ENCODE results near the gene MYOM1.
A peak's percentile ranks its signal among the peaks of the same experiment; 100 is the strongest.
"Not testable (repeated sequence)": the region's sequence is repeated elsewhere in the genome, so short reads cannot be mapped to it uniquely, and the experiment has no call there.

MYOM1 gene

DNA sequence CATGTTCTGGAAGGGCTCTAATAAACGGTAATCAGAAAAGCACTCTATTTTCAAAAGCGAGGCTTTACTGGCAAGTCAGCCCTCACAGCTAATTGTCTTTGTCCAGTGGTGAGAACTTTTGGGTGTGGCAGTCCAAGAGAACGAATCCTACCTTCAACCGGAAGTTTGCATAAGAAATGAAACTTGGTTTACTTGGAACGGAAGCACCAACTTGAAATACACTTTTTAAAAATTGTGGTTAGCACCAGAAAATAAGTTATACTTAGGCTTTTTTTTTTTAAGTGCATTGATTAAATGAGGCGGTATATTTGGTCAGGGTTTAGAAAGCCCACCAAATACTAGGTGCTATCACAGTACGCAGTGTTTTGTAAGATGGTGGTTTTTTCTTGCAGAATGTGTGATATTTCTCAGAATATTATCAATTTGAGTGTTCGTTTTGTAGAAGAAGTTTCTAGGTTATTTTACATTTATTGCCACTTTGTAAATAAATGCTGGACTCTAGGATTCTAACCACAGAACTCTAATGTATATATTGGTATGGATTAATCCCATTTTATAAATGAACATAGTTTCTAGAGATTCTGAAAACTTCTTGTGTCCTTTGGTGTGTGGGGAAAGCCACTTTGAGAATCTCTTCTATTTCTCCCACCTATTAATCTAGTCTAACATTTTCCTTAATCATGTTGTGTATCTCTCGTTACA lies 29.0 kb upstream of the MYOM1 start:
- DNase-seq (ENCODE audit: low read depth) = no peak

DNA sequence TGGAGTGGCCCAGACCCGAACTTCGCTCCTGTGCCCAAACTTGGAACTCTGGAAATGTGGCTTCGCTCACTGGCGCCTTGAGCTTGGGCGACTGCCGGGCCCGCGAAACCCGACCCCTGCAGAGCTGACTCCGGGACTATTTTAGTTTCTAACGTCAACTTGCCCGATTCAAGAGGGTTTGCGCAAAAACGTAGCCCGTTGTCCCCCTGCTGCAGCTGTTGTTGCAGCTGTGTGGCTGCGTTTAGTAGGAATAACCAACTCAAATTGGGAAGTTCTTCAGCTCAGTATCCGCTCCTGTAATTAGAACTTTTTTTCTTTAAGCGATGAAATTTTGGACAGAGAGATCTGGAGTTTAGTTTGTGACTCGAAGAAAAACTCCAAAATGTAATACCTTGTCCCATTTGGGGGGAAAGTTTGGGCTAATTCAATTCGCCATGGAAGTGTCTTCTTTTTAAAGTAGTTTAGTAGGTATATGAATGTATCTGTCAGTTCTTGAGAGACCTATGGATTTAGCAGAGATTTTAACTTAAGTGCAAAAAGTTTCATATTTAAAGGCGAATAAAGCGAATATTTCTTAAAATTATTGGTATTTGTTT lies 28.4 kb upstream of the MYOM1 start:
- DNase-seq (ENCODE audit: low read depth) = no peak

DNA sequence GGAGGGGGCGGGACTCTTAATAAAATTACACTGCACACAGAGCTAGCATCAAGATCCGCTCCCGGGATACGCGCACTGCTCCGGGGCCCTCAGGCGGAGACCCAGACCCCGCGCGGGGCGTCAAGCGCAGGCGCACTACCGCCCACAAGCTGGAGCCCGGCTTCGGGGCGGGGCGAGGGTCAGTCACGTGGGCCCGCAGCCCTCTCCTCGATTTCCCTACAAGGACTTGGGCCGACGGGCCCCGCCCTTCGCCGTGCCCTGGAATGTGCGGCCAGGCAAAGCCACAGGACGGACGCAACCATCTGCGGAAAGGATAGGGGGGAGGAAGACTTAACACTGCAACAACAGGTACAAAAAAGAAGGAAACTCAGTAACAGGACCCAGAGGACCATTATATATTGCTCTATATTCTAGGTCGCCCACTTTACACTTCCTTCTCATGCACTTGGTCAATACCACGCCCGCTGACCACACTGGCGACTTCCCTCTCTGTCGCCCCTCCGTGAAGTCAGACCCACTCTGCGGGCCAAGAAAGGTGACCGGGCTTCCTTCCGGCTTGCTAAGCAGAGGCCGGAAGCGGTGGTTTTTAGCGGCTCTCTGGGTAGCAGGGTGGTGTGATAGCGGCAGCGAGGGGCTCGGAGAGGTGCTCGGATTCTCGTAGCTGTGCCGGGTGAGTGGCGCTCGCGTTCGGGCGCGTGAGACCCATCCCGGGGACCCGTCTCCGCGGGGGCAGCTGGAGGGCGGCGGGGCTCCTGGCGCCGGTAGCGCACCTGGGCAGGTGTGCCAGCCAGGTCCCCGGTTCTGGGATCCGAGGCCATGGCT lies 27.7 kb upstream of the MYOM1 start, which contains the start of gene MYL12A:
MYL12A (plus strand) TSS at position 562 of the 822 bp plus-strand sequence. CDS start 5,447 bp downstream, outside the sequence.
- DNase-seq (ENCODE audit: low read depth) = peak; percentile 82

DNA sequence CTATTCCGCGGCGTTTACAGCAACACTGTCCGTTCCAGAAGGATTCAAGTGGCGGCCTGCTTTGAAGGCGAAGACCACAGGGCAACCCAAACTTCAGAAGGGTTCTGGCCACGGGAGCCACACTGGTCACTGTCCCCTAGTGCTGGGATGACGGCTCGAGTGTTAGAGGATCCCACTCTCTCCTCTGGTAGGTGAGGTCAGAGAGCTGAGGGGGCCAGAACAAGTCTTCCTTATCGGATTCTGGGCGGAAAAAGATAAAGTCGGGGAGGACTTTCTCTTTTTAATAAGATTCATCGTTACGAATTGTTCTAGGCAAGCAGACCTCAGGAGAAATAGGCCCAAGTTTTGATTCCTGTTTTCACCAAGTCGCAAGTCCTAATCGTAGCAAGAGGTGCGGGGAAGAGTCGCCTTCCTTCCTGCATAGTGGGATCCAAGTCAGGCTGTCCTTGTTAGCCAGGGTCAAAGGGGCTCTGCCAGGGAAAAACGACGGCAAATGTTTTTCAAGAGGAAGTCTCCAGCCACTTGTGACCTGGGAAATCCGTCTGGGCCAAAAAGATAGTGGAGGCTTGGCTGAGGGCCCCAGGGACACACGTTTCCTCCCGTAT lies 27.0 kb upstream of the MYOM1 start:
- no peak for DNase-seq (ENCODE audit: low read depth)

DNA sequence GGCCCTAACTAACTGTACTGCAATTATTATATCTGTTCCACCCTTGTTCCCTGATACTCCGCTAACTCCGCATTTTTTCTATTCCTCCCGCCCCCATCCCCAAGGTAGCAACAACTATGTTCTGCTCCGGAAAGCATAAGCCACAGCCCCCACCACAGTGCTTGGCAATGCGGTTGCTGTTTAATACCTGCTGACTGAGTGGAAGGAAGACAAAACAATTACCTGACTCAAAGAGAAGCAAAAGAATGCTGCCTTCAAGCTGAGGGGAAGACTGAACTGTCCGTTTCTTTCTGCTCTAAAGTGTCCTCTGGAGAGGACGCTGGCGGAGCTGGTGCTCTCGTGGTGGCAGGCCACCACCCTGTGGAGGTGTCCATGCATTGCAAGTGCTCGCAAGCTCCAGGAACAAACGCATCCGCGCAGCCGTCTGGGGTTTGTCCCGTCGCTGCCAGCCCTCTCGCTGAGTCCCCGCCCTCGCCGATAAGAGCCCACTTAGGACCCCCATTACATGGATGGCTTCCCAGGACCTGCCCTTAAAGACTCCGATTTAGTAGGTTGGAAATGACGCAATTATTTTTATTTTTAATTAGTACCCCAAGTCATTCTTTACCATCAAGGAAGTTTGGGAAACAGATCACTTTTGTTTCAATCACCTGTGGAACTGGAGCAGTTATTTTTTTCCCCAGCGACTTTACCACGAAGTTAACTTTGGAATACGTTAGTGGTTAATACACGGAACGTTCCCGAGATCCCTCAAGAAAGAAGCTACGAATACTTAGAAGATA lies 26.3 kb upstream of the MYOM1 start:
- peak; percentile 52 for DNase-seq (ENCODE audit: low read depth)

DNA sequence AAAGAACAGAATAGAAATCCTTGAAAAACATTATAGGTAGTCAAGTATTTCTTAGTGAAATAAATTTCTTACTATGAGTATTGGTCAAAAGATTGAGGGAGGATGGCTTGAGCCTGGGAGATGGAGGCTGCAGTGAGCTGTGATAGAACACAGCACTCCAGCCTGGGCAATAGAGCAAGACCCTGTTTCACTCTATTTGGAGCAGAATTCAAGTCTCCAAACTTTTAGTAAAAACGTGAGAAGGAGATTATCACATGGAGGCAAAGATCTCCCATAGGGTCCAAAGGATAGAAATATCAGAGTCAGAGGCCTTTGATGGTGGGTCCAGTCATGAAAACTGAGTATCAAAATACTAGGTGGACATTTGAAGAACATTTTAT lies 25.4 kb upstream of the MYOM1 start:
- no peak for DNase-seq (ENCODE audit: low read depth)

DNA sequence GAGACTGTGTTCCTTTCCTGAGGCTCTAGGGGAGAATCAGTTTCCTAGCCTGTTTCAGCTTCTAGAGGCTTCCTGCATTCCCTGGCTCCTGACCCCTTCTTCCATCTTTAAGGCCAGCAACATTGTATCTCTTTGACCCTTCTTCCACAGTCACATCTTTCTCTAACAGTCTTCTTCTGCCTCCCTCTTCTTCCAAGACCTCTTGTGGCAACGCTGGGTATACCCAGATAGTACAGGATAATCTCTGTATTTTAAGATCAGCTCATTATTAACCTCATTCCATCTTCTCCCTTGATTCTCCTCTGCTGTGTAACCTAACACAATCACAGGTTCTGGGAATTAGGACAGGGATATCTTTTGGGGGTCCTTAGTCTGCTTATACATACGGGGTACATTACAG lies 19.0 kb upstream of the MYOM1 start:
- DNase-seq (ENCODE audit: low read depth) = no peak

DNA sequence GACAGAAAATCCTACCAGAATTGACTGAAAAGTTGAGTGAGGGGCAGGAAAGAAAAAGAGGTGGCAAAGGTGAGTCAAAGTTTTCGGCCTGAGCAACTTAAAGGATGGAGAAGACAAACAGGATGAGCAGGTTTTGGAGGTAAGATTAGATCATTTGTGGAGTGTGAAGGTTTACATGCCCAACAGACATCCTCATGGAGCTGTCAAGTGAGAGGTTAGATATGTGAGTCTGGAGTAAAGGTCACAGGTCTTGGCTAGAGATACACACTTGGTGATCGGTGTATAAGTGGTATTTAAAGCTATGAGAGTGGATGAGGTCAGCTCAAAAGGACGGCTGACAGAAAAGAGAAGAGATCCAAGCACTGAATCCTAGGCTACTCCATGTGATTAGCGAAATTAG lies 16.7 kb upstream of the MYOM1 start:
- DNase-seq (ENCODE audit: low read depth) = no peak

DNA sequence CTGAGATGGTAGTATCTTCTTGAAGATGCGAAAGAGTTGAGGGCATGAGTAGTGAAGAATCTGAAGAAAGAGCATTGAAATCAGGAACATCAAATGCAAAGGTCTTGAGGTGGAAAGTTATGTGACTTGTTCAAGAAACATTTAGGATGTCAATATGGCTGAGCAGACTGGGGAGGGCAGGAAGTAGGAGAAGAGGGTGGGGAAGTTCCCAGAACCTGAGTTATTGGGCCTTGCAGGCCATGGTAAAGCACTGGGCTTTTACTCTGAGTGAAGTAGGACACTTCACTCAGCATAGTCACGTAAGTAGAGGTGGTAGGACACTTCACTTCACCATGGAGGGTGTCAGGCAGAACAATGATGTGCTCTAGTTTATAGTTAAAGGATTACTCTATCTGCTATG lies 16.1 kb upstream of the MYOM1 start:
- DNase-seq (ENCODE audit: low read depth) = no peak

DNA sequence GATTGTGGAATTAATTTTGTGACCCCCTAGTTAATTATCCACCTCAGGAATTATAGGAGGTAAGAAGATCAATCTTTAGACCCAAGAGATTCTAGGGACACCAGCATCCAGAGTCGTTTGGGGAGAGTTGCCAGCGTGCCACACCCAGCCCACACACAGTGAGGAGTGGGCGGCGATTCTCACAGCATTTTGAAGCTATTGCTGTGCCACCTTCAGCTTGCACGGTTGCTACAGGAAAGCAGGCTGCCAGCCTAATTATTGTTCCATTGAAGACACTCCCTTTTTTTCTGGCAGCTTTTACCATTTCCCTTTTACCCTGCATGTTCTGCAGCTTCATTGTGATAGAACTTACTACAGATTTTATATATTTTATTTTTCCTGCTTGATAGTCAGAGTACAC lies 14.7 kb upstream of the MYOM1 start:
- DNase-seq (ENCODE audit: low read depth) = no peak

DNA sequence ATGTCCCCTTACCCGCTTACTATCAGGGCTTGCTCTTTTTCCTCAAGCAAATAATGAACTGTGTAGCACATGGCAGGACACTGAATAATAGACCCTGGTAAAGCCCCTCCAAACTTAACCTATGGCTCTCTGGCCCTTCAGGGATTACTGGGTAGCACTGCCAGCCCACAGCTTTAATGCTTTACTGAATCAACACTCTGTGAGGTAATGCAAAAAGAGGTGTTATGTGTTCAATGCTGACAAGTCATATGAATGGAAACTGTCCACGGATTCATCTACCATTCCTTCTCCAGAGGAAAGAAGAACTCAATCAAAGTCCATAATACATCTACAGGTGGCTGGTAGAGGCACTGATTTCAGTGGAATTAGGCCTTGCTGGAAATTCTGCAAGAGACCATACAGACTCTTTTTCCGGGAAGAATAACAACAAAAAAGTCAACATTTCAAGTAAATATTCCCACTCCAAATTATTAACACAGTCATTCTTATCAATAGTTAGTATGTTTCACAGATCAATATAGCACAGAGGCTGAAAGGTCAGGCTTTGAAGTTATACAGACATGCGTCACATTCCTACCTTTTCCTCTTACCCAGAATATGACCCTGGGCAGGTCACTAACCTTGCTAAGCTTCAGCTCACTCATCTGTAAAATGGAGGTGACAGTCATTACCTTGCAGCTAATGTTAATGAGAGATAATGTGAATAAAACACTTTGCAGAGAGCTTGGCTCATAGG lies 13.8 kb upstream of the MYOM1 start:
- no peak for DNase-seq (ENCODE audit: low read depth)

DNA sequence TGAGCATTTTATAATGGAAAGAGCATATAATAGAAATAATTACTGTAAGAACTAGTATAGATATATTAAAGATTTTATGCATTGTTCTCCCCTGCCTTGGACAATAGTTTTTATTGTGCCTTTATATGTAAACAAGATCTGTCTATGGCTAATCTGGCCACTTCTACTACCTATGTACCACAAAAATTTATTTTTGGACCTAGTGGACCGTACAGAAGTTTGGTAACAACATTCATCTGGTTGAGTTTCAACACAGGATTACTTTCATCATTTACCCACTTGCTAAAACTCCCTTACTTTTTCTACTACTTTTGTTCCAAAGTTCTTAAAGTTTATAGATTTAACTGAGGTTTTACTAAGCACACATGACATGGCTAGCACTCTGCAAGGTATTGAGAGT lies 13.2 kb upstream of the MYOM1 start:
- DNase-seq (ENCODE audit: low read depth) = no peak

DNA sequence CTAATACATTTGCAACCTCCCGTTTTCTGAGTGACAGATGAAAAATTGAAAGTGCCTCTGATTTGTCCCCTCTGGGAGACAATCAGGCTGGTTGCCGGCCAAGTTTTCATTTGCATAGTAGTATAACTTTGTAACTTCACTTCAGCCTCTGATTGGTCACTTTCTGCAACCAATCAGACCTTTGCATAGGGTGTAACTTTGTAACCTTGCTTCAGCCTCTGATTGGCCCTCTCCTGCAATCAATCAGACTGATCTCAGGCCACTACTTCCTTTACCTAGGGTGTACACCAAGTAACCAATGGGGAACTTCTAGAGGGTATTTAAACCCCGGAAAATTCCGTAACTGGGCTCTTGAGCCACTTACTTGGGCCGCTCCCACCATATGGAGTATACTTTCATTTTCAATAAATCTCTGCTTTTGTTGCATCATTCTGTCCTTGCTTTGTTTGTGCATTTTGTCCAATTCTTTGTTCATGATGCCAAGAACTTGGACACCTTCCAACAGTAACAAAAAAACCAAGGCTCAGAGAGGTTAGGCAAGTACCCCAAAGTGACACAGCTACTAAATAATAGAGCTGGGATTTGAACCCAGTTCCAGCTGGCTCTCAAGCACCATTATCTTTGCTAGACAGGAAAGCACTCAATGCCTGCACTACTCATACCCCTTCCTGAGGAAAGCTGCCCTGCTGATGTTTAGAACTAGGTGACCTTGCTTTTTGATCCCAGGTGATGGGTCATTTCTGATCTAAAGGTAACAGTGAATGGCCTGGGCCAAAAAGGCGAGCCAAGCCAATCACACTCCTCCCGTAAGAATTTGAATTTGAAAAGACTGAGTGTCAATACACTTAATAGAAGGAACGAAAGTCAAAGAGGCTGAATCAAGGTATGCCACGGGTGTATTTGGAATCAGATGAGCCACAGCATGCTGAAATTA lies 10.9 kb upstream of the MYOM1 start:
- DNase-seq (ENCODE audit: low read depth) = no peak

DNA sequence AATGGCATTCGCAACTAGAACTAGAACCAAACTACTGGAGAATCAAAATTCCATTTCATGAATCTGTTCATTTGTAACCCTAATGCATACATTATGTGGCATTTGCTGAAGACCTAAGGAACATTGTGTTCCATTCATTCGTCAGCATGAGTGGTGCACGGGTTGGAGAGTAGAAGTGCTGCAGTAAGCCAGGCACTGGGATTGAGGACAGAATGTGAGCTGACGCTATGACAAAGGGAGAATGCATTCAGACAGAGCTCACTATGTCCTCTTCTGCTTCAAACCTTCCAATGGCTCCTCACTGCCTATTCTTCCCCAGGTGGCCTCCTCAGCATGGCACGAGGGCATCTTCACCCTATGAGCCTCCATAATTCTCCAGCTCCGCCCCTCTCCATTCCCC lies 6.3 kb upstream of the MYOM1 start:
- no peak for DNase-seq (ENCODE audit: low read depth)

DNA sequence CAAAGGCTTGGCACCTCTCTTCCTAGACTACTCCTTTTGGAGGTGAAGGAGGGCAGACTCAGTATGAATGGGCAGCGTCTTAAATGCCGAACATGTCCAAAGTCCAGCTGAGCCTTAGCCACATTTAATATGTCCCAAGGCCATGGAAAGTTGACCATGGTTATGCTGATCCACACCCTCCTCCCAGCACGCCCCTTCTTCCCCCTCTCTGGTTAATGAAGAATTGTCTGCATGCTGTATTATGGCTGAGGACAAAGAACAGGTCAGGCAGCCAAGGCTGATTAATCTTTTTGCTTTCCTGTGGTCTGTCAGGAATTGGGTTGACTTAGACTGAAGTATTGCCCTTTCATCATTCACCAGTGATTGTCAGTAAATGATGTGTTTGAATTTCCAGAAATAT lies 5.8 kb upstream of the MYOM1 start:
- DNase-seq (ENCODE audit: low read depth) = no peak

DNA sequence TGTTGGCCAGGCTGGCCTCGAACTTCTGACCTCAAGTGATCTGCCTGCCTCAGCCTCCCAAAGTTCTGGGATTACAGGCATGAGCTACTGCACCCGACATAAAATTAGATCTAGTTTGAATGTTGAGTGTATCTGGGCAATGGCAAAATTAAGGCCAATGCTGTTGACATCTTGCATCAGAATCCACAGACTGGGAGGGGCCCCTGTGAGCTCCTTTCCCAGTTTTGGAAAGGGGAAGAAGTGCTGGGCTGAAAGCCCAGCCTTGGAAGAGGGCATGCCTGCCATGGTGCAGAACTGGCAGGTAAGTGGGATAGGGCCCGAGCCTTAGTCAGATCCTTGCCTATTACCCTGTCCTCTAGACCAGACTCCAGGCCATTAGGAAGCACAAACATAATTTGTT lies 4.5 kb upstream of the MYOM1 start:
- no peak for DNase-seq (ENCODE audit: low read depth)

DNA sequence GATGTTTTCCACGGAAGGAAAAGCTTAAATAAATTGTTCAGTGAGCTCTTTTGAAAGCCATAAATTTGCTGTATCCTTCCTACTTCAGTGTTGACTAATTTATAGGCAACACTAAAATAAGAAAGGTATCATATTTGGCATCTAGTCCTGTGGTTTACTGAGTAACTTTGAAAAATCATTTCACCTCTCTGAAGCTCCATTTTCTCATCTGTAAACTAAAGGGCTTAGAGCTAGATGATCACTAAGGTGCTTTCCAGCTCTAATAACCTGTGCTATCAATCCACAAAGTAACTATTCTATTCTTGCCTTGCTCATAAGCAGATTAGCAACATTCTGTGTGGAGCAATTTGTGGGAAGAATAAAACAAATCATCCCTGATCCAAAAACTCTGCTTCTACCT lies 3.6 kb upstream of the MYOM1 start:
- DNase-seq (ENCODE audit: low read depth) = no peak

DNA sequence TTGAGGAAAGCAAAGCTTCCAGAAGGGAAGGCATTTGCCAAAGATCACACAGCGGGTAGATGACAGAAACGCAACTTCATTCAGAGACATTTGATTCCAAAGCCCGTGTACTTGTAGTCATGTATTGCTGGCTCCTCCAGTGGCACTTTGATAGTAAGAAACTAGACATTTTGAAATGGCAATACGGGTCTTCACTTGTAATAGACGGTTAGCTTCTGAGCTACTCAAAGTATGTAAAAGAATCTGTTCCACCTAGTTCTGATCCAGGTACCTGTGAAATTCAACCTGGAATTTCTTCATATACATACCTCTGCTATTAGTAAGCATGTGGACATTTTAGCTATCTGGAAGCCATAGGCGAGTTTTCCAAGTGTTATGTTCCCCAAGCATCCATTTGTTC lies 1.7 kb upstream of the MYOM1 start:
- no peak for DNase-seq (ENCODE audit: low read depth)

DNA sequence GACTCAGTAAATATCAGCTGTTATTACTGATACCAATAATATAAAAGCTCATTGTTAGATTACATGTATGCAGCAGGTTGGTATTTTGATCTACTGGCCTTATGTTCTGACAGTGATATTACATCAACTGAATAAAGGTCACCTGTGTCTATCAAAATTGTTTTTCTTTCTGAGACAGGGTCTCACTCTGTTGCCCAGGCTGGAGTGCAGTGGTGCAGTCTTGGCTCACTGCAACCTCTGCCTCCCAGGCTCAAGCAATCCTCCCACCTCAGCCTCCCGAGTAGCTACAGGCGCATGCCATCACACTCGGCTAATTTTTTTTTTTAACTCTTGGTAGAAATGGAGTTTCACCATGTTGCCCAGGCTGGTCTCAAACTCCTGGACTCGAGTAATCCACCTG lies 1.1 kb upstream of the MYOM1 start:
- DNase-seq (ENCODE audit: low read depth) = not testable (repeated sequence)

DNA sequence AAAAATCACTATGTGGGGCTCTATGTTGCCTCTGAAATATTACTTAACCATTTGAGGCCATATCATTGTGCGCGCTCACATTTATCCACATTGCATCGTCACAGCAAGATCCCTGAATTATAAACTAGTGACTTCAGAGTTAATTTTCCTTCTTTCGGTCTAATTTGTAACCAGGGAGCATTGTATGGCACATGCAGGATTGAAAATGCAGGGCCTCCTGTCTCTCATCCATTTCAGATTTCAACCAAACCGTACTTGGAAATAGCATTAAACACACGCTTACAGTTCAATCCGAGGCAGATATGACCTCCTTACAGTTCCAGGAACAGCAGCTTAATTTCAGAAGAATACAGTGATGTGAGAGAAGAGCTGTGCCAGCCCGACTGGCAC lies 532 bp downstream of the MYOM1 start:
- DNase-seq (ENCODE audit: low read depth) = no peak

Measured in activated T-helper 1 cell treated with Interleukin-2 at 50 U/mL for 16 hours (primary cell).